NCI-H510A treated with DMSO at 0.1 percent for 48 hours (cell line): ENCODE measurements around the gene LSP1.

Experiments used
- DNase-seq: peaks from one replicate; lab custom pipeline; 2025; lab: John Stamatoyannopoulos, UW

Gene LSP1

GRCh38 chr11:1917523-1918435, 64.9 kb downstream of the LSP1 start:
- DNase-seq, result no peak

GRCh38 chr11:1918436-1919315, 65.8 kb downstream of the LSP1 start:
- DNase-seq, result no peak

- no peak for DNase-seq
These were observed 66.7 kb downstream of the LSP1 start, which contains the start of gene TNNT3 for GRCh38 chr11:1919391-1920127. Gene TNNT3 (plus strand): TSS chr11:1919703. CDS start chr11:1922875, 3,172 bp downstream.

- DNase-seq, result no peak
These were observed 67.4 kb downstream of the LSP1 start for GRCh38 chr11:1920128-1920908.

GRCh38 chr11:1920909-1921573, 68.2 kb downstream of the LSP1 start:
- DNase-seq, result no peak

GRCh38 chr11:1921574-1922141, 68.8 kb downstream of the LSP1 start:
- DNase-seq, result no peak

- no peak for DNase-seq
These were observed 69.7 kb downstream of the LSP1 start for GRCh38 chr11:1922481-1923081.

GRCh38 chr11:1923201-1923956, 70.5 kb downstream of the LSP1 start:
- no peak for DNase-seq

GRCh38 chr11:1924181-1924580, 71.3 kb downstream of the LSP1 start:
- DNase-seq, result no peak

- DNase-seq, result no peak
These were observed 71.9 kb downstream of the LSP1 start for GRCh38 chr11:1924646-1925372.

GRCh38 chr11:1925373-1926155, 72.7 kb downstream of the LSP1 start:
- DNase-seq, result no peak

GRCh38 chr11:1926156-1927025, 73.5 kb downstream of the LSP1 start:
- DNase-seq, result no peak

- DNase-seq, result no peak
These were observed 74.4 kb downstream of the LSP1 start for GRCh38 chr11:1927026-1927847.

- DNase-seq, result no peak
These were observed 75.1 kb downstream of the LSP1 start for GRCh38 chr11:1927848-1928469.

- DNase-seq, result no peak
These were observed 75.6 kb downstream of the LSP1 start for GRCh38 chr11:1928470-1928890.
